ENCODE data around the gene PAN3. TPM values are rescaled to one million over a fixed set of nuclear protein-coding genes. Genes with fewer than 3 reads are reported as not detected.
"Not testable (repeated sequence)": the region's sequence is repeated elsewhere in the genome, so short reads cannot be mapped to it uniquely, and the experiment has no call there.

The PAN3 gene
- polyA plus RNA-seq, 1 donor, result 20.8 TPM

DNA sequence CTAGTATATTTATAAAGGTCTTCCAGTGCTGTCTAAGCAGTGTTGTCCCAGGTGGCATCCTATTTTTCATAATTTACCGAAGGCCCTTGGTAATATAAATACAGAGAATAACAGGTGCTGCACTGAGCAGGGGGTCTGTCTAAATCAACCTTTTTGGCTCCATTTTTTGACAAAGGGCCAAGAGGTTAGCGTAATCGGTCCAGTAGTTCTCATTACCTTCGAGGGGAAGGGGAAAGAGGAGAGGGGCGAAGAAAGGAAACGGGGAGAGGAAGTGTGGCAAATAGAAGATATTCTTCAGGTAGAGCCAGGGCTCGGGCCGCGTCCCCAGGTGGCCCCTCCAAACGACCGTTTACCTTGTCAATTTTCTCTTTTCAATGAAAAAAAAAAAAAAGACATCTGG, 749 bp upstream of the PAN3 start:
- DNase-seq (ENCODE audit: low read depth), result no peak

DNA sequence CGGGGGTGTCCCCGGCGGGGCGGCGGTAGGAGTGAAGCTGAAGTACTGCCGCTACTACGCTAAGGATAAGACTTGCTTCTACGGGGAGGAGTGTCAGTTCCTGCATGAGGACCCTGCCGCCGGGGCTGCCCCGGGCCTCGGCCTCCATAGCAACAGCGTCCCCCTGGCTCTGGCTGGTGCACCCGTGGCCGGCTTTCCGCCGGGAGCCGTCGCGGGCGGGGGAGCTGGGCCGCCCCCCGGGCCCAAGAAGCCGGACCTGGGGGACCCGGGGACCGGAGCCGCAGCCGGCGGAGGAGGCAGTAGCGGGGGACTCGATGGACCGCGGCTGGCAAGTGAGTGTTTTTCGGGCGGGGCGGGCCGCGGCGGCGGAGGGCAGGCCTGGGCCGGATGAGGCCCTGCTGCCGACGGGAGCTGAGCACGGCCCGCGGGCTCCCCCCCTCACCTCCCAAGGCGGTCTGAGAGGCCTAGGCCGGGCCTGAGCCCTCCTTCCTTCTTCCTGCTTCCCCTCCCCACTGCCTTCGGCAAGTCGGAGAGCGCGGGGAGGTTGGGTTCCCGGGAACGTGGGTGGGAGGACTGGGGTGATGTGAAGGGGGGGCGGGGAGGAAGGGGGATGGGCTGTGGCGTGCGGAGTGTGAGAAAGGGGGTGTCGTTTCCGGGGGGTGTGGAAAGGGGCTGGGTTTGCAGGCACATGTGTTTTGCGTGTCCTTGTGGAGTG, 568 bp downstream of the PAN3 start:
- peak; percentile 78 for DNase-seq (ENCODE audit: low read depth)

DNA sequence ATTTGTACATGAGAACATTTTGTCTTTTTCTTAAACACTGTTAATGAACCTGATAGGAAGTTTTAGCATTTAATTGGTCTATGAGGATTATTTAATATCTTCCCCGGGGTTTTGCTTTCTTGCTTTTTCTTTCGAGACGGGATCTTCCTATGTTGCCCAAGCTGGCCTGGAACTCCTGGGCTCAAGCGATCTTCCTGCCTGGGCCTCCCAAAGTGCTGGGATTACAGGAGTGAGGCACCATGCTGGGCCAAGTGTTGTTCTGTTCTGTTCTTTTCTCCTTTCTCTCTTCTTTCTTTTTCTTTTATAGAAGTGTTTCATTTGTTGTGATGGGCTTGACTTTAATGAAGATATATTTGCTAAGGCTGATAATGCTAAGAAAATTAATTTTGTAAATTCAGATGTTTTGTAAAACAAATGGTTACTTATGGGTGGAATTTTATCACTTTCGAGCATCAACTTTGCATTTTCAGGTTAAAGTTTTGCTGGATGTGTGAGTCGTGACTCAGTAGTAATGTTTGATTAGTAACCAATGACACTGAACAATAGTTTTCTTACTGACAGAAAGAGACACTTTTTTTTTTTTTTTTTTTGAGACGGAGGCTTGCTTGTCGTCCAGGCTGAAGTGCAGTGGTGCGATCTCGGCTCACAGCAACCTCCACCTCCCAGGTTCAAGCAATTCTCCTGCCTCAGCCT, 2.2 kb downstream of the PAN3 start:
- no peak for DNase-seq (ENCODE audit: low read depth)

DNA sequence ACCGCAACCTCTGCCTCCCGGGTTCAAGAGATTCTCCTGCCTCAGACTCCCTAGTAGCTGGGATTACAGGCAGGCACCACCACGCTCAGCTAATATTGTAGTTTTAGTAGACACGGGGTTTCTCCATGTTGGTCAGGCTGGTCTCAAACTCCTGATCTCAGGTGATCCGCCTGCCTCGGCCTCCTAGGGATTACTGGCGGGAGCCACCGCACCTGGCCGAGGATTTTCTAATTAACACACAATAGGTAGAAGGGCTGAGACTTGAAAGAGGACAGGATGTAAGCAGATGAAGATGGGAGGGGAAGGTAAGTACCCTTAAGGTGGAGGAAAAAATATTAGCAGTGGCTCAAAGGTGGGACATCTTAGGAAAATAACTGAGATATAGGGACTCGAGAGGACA, 3.2 kb downstream of the PAN3 start:
- not testable (repeated sequence) for DNase-seq (ENCODE audit: low read depth)

DNA sequence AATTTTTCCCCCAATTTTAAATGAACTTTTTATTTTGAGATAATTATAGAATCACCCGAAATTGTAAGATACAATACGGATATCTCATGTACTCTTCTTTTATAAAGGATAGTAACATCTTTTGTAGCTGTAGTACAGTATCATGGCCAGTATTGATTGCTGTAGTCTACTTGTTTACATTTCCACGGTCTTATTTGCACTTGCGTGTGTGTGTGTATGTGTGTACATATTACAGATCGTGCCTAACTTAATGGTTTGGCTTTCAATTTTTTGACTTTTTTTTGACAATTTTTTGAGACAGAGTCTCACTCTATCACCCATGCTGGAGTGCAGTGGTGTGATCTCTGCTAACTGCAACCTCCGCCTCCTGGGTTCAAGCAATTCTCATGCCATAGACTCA, 6.7 kb downstream of the PAN3 start:
- DNase-seq (ENCODE audit: low read depth), result no peak

DNA sequence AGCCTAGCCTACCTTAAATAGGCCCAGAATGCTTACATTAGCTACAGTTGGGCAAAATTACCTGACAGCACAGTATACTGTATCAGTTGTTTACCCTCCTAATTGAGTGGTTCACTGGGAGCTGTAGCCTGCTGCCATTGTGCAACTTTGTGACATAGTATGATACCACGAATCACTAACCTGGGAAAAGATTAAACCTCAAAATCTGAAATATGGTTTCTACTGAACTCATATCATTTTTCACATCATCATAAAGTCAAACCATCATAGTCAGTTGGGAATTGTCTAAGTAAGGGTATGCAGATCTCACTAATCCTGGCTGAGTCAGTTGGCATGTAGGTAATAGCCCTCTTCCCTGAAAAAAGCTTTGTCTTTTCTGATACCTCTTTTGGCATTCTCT, 9.2 kb downstream of the PAN3 start:
- DNase-seq (ENCODE audit: low read depth), result no peak

DNA sequence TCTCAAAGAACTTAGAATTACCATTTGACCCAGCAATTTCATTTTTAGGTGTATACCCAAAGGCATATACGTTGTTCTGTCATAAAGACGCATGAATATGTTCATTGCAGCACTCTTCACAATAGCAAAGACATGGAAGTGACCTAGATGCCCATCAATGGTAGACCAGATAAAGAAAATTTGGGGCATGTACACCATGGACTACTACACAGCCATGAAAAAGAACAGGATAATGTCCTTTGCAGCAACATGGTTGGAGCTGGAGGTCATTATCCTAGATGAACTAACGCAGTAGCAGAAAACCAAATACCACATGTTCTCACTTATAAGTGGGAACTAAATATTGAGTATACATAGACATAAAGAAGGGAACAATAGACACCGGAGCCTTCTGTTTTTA, 20.7 kb downstream of the PAN3 start:
- no peak for DNase-seq (ENCODE audit: low read depth)

DNA sequence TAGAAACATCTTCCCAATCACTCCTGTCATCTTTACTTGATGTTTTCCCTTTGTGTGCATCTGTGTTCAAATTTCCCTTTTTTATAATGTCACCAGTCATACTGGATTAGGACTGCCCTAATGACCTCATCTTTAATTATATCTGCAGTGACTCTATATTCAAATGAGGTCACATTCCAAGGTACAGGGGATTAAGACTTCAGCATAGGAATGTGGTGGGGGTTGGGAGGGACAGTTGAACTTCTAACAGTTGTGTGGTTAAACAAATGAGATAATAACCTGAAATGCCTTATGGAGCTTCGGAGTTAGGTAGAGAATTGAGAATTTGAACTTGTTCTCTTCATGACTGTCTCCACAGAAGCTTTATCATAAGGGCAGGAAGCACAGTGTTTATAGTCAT, 23.0 kb downstream of the PAN3 start:
- DNase-seq (ENCODE audit: low read depth), result no peak

DNA sequence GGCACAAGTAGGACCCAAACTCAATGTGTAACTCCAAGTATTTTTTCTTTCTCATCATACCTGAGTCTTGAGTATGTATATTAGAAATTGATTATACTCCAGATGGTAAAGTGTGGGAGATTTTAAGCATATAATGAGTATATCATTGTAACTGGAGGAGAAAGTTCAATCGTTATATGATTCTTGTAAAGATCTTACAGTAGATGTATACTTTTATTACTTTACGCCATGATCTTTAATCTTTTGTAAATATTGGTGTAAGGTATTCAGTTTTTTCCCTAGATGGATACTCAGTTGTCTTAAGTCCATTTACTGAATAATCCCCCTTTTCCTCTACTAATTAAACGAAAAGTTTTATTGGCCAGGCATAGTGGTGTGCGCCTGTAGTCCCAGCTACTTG, 25.2 kb downstream of the PAN3 start:
- no peak for DNase-seq (ENCODE audit: low read depth)

DNA sequence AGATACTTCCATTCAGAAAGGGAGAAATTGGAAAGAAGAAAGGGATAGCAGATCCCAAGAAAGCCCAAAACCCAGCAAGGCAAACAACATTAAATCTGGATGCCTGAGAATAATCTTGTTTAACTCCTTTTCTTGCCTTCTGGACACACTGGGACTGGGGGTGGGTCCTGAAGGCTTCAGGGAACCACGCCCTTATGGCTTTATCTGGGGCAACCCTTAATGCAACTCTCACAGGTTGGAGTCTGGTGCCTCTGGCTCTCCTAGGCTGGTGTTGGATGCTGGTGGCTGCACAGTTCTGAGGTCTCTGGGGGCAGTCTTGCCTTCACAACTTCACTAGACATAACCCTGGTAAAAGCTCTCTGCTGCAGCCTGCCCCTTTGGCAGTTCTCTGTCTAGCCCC, 27.9 kb downstream of the PAN3 start:
- no peak for DNase-seq (ENCODE audit: low read depth)

DNA sequence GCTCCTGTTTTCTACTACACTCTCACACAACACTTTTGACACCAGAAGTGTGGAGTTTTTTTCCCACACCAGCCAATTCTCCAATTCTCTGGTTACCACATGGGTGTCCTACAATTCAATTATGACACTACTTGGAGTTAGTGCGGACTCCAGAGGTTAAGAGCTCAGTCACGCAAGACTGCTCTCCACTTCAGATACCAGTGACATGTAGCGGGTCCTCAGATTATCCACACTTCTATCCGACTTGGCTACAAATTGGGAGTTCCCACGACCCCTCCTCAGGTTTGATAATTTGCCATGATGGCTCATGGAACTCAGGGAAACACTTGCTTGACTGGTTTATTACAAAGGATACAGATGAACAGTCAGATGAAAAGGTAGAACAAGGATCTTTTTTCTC, 32.9 kb downstream of the PAN3 start:
- no peak for DNase-seq (ENCODE audit: low read depth)

DNA sequence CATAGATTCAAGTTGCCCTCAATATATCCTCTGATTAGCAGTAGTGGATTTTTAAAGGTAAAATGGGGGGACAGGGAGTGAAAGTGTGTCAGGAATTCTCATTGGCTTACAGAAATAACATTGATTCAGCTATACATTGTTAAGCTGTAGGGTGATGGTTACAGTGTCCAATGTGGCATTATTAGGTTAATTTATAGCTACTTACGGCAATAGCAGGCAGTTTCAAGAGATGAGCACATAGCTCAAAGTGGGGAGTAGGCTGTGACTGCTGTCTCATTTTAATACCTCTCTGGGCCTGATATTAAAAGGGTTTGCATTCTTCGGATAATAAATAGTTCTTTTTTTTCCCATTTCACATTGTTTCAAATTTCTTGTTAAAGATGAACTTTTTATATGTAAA, 34.6 kb downstream of the PAN3 start:
- no peak for DNase-seq (ENCODE audit: low read depth)

DNA sequence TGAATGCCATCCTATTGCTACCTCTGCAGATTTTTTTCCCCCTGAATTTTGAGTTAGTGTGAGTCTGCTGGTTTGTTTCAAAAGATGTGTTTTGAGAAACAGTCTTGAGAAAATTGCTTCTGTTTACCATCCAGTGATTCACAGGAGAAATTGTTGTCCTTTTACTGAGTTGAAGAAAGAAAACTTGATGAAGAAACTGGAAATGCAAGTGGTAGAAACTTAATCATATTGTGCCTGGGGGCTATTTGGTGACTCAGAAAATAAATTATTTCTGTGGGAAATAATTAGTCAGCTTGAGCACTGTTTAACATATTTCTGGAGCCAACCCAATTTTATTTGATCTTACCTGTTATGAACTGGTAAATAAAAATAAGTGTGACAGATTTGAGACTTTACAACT, 35.4 kb downstream of the PAN3 start:
- DNase-seq (ENCODE audit: low read depth), result no peak

DNA sequence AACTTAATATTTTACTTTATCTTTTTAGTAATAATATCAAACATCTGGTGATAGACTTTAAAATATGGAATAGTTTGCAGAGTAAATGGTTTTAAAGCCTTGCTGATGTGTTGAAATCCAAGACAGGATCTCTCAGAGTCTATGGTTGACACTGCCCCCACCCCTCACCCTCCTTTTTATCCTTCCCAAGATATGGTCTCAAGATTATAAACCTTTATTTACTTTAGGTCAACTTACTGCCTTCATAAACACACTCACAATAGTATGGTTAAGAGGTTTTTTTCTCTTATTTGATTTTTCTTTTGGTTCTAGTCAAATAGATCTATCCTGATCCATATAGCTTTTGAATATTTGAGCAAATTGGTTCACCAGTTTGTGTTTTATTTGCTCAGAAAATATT, 39.0 kb downstream of the PAN3 start:
- DNase-seq (ENCODE audit: low read depth), result no peak

DNA sequence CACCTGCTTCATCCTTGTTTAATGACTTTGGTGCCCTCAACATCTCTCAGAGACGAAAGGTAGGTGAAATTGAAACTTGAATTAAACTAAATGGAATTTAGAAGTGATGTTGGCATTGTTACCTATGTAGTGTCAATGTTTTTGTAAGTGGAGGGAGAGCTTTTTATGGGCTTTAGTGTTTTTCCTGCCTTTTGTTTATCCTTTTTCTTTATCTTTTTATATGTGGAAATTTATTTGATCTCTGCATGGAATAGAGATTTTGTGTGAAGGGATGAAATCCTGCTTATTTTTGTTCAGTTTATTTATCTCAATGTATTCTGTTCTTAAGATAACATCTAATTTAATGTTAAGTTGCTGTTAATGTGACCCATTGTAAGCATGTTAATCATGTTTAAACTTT, 39.5 kb downstream of the PAN3 start:
- no peak for DNase-seq (ENCODE audit: low read depth)

DNA sequence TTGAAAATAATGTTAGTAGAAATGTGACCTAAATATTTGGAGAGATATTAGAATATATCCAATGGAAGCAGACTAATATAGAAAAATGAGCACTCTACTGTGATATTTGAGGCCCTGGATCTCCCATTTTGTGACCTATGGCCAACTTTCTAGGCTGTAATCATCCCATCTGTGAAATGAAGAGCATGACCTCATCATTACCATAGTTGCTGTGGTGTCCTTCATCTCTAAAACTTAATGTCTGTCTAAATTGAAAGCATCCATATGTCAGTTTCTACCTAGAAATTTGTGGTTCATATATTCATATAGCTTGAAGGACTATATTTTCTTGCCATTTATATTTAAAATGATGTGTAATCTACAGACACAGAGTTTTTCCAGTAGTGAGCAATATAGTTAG, 41.6 kb downstream of the PAN3 start:
- DNase-seq (ENCODE audit: low read depth), result no peak

DNA sequence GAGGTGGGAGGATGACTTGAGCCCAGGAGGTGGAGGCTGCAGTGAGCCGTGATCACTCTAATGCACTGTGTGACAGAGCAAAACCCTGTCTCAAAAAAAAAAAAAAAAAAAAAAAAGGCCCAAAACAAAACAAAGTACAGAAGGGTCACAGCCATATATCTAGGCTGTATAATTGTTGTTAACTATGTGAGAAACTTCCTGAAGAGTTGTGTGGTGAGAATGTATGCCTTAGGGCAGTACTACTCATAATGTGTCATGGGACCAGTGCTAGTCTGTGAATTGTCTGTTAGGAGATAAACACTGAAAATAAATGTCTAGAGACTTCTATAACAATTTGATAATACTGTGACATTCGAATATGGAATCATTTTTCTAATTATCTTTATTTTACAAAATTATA, 43.1 kb downstream of the PAN3 start:
- DNase-seq (ENCODE audit: low read depth), result no peak

DNA sequence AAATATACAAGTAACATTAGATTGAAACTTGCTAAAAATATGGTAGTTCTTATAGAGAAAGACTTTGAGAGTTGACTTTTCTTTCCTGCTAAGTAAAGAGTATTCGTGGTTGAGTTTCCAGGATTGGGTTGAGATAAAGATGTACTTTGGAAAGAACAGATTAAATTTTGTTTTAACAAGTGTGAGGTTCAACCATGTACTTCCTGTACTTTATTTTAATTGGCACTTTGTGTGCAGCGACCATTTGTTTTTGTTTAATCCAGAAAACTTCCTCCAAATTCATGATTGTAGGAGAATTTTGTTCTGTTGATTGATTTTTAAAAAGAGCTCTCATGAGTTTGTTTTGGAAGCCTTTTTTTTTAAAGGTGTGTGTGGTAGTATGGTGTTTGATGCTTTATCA, 46.9 kb downstream of the PAN3 start:
- DNase-seq (ENCODE audit: low read depth), result no peak

DNA sequence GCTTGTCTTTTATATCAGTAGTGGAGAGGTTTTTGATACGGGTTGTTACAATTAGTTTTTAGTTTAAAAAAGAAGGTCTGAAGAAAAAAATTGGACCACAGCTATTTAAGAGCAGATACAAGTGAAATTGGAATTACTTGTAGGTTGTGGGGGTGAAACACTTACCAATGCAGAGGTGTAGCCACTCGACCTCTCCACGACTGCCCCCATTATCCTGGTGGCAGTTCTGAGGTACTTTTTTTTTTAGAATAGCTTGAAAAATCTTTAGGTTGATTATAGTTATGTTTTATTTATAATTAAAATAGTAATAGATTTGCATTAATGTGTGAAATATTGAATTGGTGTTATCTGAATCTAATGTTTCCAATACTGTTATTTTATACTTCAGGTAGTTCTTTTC, 60.7 kb downstream of the PAN3 start:
- DNase-seq (ENCODE audit: low read depth), result no peak

DNA sequence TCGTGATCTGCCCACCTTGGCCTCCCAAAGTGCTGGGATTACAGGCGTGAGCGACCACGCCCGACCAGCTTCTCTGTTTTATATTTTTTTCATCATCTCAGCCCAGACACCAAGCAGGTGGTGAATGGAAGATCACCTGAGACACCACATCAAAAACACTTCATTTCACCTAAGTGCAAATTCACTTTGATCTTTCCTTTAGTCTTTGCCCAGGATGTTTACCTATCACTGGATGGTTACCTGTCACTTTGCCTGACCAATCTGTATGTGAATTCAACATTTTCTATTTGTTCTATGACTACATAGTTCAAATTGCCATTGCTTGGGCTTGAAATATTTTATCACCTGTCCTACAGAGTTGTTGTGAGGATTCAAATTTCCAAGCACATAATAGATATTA, 65.7 kb downstream of the PAN3 start:
- DNase-seq (ENCODE audit: low read depth), result no peak

DNA sequence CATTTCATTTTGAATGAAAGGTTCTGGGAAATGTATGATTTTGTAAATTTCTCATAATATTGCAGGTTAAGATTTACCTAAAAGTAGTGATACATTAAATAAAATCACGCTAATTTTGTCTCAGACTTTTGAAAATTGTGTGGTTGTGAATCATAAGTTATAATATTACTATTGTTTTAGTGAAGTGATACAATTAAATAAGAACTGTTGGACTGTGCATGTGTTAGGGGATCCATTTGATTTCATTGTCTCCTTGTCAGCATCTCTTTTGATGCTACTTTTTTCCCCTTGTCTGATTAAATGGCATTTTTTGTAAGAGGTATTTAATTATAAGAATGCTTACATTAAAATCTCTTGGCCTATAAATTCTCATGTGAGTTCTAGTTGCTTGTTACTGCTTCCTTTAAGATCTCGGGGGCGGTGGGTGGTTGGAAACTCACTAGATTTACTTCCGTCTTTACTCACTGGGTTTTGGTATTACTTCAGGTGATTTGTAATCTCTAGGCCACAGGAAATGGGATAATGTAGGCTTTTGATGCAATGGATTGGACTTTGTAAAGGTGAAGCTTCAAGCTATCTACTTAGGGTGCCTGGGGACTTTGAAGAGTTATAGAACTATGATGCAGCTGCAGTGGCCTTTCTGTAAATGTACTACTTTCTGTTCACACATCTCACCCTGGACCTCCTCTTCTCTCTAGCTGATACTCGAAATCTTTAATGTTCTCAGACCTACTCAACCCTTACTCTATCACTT, 66.5 kb downstream of the PAN3 start:
- no peak for DNase-seq (ENCODE audit: low read depth)

DNA sequence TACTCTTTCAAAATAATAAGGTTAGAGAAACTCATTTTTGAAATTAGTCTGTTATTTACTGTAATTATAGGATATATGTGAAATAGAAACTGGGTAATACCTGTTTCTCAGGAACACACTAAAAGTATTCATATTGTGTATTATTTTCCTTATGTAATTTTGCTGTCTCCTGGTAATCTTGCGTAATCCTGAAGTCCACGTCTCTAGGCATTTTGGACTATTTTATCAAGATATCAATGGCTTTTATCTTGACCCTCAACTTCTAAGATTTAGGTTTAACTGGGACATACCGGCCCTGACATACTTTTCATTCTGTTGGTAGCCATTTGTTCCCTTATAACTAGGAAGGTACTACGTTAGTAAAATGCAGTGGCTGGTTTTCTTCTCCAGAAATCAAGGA, 80.3 kb downstream of the PAN3 start:
- no peak for DNase-seq (ENCODE audit: low read depth)

All from forelimb muscle (tissue), 1 donor.